Natural killer cell treated with Interleukin-12 subunit alpha and Interleukin-12 subunit beta and Interleukin-15 and Interleukin-18, amount 100 ng/mL, for 72 hours (primary cell): ENCODE measurements around the gene SLC12A3. TPM values are rescaled to one million over a fixed set of nuclear protein-coding genes. Genes with fewer than 3 reads are reported as not detected.

ENCODE experiments used
- ATAC-seq, 2 donors: fragments of 150-1000 bp; cut with Tn5 transposase in 1 of 2; sonication (Bioruptor Pico), chemical (Tn5 transposase) in 1 of 2; 2 replicates each; pipeline ENCODE4 v1.10.0; 2021
- DNase-seq: peaks from one replicate; pipeline ENCODE4 v3.0.0; 2022; ENCODE audit warnings: low spot score
- H3K27ac Mint-ChIP-seq, 2 donors: 1 replicate in 1 of 2; 2 replicates in 1 of 2; pipeline ENCODE4 v1.8.0; 2022; ENCODE audit warnings: mixed read lengths in 2 of 2, mild to moderate bottlenecking in 1 of 2, moderate library complexity in 1 of 2
- H3K27me3 Mint-ChIP-seq, 2 donors: 1 replicate in 1 of 2; 2 replicates in 1 of 2; pipeline ENCODE4 v1.8.0; 2022; ENCODE audit warnings: mixed read lengths in 2 of 2
- H3K36me3 Mint-ChIP-seq: one replicate; pipeline ENCODE4 v1.8.0; 2022; ENCODE audit warnings: mixed read lengths
- H3K4me1 Mint-ChIP-seq, 2 donors: 1 replicate in 1 of 2; 2 replicates in 1 of 2; pipeline ENCODE4 v1.8.0; 2022; ENCODE audit warnings: low read depth in 2 of 2, mixed read lengths in 2 of 2, mild to moderate bottlenecking in 1 of 2
- H3K4me3 Mint-ChIP-seq: one replicate; pipeline ENCODE4 v1.8.0; 2022; ENCODE audit warnings: mixed read lengths
- H3K9me3 Mint-ChIP-seq: 2 replicates; pipeline ENCODE4 v1.8.0; 2022; ENCODE audit warnings: mixed read lengths
- total RNA-seq, 2 donors: library from RNA; stranded (reverse); gene quantifications; one replicate each; pipeline ENCODE4 v1.2.3, GENCODE V29; 2022

Gene SLC12A3
- total RNA-seq, 2 donors from 2014 or later, result not detected

DNA sequence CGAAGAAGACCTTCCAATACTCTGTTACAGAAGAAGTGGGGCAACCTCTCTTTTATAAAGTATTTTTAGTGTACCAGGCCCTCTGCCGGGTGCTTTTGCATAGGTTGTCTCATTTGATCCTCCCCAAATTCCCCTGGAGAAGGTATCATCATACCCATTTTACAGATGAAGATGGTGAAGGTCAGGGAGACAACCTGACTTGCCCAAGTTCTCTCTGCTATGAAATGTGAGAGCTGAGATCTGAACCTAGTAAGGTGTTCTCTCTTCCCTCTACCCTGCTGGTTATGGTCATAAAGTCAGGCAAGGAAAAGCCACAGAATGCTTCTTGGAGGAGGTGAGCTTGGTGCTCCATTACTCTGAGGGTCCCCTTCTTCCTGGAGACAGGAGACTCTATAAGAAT, 38.9 kb downstream of the SLC12A3 start:
- H3K4me3 Mint-ChIP-seq, result no peak overlapping the region
- ATAC-seq, result no peak
- peaks cover 13% of the 10 kb centered on the region in 2 donors for H3K27me3 Mint-ChIP-seq
- DNase-seq, result no peak
- H3K4me1 Mint-ChIP-seq, result peaks cover 7 to 9% of the 10 kb centered on the region in 2 donors
- no peak overlapping the region for H3K27ac Mint-ChIP-seq
- H3K36me3 Mint-ChIP-seq, result no peaks in the 10 kb centered on the region
- H3K9me3 Mint-ChIP-seq, result no peaks in the 10 kb centered on the region

DNA sequence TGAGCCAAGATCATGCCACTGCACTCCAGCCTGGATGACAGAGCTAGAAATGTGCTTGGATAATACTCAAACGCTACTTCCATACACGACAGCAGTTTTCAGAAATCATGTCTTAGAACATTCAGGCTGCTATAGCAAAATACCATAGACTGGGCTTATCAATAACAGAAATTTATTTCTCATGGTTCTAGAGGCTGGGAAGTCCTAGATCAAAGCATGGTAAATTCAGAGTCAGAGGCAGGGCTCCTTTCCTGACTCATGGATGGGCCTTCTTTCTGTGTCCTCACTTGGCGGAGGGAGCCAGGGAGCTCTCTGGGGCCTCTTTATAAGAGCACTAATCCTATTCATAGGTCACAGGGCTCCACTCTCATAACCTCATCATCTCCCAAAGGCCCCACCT, 42.4 kb downstream of the SLC12A3 start:
- Mint-ChIP-seq H3K9me3 (no peaks in the 10 kb centered on the region), H3K4me1 (peaks cover 0 to 2% of the 10 kb centered on the region in 2 donors), H3K27ac (no peak overlapping the region), H3K36me3 (no peaks in the 10 kb centered on the region), H3K4me3 (no peak overlapping the region), H3K27me3 (peaks cover 1 to 3% of the 10 kb centered on the region in 2 donors)
- ATAC-seq (no peak), DNase-seq (no peak)

DNA sequence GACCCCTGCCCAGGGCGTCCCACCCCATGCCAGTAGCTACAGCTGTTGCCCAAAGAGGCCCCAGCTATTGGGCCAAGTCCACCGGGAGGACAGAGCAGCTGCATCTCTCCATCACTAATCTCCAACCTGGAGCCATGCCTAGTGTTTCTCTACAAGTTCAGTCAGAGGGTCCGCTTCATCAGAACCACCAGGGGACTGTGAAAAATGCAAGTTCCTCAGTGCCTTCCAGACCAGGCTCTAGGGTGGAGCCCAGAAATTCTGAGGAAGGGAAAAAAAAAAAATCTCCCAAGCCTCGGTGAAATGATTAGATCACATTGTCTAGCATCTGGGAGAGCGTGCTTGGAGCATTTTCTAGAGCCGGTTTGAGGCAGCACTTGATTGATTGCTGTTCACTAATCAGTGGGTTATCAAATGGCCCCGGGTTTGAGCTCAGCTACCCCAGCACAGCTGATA, 44.5 kb downstream of the SLC12A3 start:
- no peaks in the 10 kb centered on the region for H3K36me3 Mint-ChIP-seq
- H3K27ac Mint-ChIP-seq, result no peak overlapping the region
- DNase-seq (no peak), ATAC-seq (no peak)
- no peaks in the 10 kb centered on the region for H3K9me3 Mint-ChIP-seq
- peaks cover 10 to 12% of the 10 kb centered on the region in 2 donors for H3K27me3 Mint-ChIP-seq
- no peak overlapping the region for H3K4me3 Mint-ChIP-seq
- H3K4me1 Mint-ChIP-seq, result peaks cover 4 to 6% of the 10 kb centered on the region in 2 donors

DNA sequence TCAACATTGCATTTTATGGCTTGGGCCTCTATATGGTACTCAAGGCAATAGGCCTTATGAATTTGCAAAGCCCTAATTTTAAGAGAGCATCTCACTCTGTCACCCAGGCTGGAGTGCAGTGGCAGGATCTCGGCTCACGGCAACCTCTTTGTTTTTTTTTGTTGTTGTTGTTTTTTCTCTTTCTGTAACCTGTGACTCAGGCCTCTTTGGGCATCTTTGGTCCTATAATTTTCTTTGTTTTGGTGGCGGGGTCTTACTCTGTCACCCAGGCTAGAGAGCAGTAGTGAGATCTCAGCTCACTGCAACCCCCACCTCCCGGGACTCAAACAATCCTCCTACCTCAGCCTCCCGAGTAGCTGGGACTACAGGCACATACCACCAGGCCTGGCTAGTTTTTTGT, 45.1 kb downstream of the SLC12A3 start:
- H3K4me1 Mint-ChIP-seq, result peaks cover 4 to 6% of the 10 kb centered on the region in 2 donors
- peak overlapping the region in 1 of 2 donors; percentile 43 for H3K27ac Mint-ChIP-seq
- H3K27me3 Mint-ChIP-seq, result peaks cover 11 to 16% of the 10 kb centered on the region in 2 donors
- no peak overlapping the region for H3K4me3 Mint-ChIP-seq
- ATAC-seq (no peak), DNase-seq (no peak)
- H3K36me3 Mint-ChIP-seq, result no peaks in the 10 kb centered on the region
- H3K9me3 Mint-ChIP-seq, result no peaks in the 10 kb centered on the region

DNA sequence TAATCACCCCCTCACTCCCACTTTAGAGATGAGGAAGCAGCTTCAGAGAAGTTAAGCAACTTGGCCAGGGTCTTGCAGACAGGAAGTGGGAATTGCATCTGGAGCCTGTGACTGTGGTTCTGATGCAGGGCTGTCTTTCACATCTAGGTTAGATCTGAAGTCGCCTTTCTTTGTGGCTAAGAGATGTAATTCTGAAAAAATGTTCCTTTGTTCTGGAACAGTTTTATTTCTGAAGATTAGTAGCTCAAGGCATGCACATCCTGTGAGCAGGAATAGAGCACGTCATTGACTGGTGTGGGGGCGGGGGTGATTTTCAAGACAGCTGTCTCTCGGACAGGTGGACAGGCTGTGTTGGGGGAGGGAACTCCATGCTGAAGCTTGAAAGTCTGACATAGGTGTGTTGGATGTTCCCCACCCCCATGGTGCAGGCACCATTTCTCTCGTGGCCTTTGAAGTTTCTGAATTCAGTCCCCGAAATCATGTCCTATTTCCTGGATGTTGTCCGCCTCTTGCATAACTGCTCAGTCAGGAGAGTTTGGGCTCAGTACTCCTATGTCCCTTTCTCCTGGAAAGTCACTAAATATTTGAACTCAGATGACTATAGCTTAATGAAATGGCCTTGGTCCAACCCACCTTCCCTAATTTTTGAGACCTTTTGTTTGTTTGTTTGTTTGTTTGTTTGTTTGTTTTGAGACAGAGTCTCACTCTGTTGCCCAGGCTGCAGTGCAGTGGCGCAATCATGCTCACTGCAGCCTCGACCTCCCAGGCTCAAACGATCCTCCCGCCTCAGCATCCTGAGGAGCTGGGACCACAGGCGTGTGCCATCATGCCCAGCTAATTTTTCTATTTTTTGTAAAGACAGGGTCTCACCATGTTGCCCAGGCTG, 45.9 kb downstream of the SLC12A3 start:
- H3K9me3 Mint-ChIP-seq, result no peaks in the 10 kb centered on the region
- H3K4me1 Mint-ChIP-seq, result peaks cover 4 to 6% of the 10 kb centered on the region in 2 donors
- no peak for DNase-seq
- peak overlapping the region in 1 of 2 donors; percentile 43 for H3K27ac Mint-ChIP-seq
- peaks cover 11 to 16% of the 10 kb centered on the region in 2 donors for H3K27me3 Mint-ChIP-seq
- no peak overlapping the region for H3K4me3 Mint-ChIP-seq
- ATAC-seq, result no peak
- no peaks in the 10 kb centered on the region for H3K36me3 Mint-ChIP-seq

DNA sequence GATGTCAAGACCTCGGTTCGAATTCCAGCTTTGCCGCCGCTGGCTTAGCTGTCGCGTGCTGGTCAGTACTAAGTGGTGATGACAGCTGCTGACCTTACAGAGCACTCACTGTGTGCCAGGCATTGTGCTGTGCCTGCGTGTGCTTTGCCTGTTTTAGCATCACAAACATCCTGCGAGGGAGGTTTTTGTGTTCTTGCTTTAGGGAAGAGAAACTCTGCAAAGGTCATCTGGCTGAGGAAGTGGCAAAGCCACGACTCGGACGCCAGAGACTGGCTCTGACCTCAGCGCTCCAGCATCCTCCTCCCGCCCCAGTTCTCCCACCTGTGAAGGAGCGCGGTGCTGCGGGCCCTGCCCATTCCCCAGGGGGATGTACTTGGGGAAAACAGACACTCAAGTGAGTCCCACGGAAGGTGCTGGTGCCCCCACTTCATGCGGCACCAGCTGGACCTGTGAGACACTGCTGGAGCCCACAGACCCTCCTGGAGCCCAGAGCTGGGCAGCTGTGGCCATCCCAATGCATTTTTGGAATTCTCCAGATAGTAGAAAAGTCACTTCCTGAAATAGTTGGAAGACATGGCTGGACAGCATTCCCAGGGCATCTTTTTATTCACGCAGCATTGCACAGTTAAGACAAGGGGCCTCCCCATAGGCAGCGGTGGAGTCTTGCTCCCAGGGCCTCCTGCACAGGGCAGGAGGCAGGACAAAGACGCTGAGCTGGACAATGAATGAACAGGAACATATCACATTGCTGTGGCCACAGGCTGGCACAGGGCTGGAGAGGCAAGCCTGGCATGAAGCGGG, 47.0 kb downstream of the SLC12A3 start:
- peaks cover 12 to 16% of the 10 kb centered on the region in 2 donors for H3K27me3 Mint-ChIP-seq
- no peak overlapping the region for H3K27ac Mint-ChIP-seq
- ATAC-seq (no peak), DNase-seq (no peak)
- H3K4me3 Mint-ChIP-seq, result no peak overlapping the region
- H3K9me3 Mint-ChIP-seq, result no peaks in the 10 kb centered on the region
- no peaks in the 10 kb centered on the region for H3K36me3 Mint-ChIP-seq
- peaks cover 10 to 12% of the 10 kb centered on the region in 2 donors for H3K4me1 Mint-ChIP-seq

DNA sequence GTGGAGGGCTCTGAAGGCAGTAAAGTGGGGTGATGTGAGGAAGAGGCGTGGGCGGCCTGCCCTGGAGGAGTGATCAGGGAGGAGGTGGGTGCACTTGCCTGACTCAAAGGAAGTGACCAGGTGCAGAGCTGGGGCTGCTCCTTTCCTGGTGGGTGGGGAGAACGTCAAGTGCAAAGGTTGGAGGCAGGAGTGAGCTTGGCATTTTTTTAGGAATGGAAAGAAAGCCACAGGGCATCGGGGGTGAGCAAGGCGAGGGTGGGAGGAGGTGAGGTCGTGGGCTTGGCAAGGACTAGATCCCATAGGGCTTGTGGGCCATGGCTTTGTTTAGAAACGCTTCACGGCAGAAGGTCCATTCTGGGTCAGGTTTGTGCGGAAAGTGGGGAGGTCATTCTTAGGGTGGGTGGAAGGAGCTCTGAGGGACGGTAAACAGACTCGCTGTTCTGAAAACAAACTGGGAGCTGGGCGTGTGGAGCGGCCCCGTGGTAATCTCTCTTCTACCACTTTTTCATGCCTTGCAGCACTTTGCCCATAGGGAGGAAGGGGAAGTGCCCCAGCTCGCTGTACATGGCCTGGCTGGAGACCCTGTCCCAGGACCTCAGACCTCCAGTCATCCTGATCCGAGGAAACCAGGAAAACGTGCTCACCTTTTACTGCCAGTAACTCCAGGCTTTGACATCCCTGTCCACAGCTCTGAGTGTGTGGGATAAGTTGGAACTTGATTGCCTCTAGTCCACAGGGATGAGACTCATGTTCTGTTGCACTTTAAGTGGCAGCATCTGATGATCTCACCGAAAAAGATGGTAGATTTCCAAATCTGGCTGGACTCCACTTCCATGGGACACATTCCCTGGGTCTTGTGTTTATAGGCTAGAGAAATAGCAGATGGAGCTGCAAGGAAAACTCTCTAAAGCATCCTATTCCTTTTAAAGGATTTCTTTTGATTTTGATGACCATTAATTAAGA, 48.0 kb downstream of the SLC12A3 start:
- no peak for ATAC-seq
- peaks cover 17 to 20% of the 10 kb centered on the region in 2 donors for H3K4me1 Mint-ChIP-seq
- peaks cover 16 to 18% of the 10 kb centered on the region in 2 donors for H3K27me3 Mint-ChIP-seq
- no peaks in the 10 kb centered on the region for H3K36me3 Mint-ChIP-seq
- DNase-seq, result no peak
- no peak overlapping the region for H3K27ac Mint-ChIP-seq
- H3K9me3 Mint-ChIP-seq, result no peaks in the 10 kb centered on the region
- no peak overlapping the region for H3K4me3 Mint-ChIP-seq

DNA sequence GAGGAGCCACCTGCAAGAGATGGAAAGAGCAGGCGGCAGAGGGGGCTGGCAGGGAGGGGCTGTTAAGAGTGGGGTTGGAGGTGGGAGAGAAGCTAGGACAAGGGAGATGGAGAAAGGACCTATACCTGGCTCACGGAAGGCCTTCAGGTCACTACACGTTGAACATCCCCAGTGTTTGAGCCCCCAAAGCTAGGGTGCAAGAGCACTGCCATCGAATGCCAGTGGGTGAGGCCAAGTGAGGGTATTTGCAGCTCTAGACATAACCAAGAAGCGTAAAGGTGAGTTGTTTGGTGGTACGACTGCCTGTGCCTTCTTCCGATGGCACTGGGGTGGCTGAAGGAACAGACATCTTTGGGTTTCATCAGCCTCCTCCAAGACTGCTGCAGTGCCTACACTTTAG, 49.9 kb downstream of the SLC12A3 start:
- Mint-ChIP-seq H3K9me3 (no peaks in the 10 kb centered on the region), H3K27ac (no peak overlapping the region), H3K36me3 (no peaks in the 10 kb centered on the region), H3K27me3 (peaks cover 23 to 26% of the 10 kb centered on the region in 2 donors), H3K4me3 (no peak overlapping the region), H3K4me1 (peaks cover 19 to 20% of the 10 kb centered on the region in 2 donors)
- DNase-seq, result no peak
- ATAC-seq, result no peak

DNA sequence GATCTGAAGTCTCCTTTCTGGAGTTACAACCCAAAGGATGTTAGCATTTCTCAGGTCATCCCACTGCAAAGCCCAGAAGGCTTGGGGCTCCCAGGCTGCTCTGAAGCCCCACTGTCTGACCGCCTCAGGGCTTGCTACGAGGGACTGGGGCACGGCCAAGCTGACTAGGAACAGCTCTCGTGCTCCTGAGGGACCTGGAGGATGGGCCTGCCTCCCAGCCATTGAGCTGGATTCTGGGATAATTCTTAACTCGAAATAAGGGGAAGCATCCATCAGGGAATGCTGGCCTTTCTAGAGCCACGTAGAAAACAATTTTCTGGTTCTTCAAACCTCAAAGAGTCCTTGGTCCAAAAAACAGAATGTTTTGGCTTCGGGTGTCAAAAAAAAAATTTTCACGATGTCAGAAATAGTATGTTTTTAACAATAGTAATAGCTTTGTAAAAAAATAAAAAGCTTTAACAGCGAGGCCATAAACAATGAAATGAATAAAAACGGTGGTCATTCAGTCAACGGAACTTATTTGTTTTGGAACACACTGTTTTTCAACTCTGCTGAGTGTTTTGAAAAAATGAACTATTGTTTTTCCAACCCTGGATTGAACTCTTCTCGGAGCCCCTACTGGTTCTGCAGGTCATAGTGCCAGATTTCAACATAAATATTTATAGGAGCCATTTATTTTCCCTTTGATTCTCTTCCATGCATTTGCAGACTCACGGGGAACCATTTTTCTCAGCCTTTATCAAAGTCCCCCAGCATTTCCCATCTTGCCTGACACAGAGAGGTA, 50.5 kb downstream of the SLC12A3 start:
- Mint-ChIP-seq H3K4me1 (peaks cover 19 to 23% of the 10 kb centered on the region in 2 donors), H3K27ac (peak overlapping the region in 1 of 2 donors; percentile 92), H3K9me3 (no peaks in the 10 kb centered on the region), H3K27me3 (peaks cover 28 to 32% of the 10 kb centered on the region in 2 donors), H3K4me3 (no peak overlapping the region), H3K36me3 (no peaks in the 10 kb centered on the region)
- DNase-seq, result no peak
- no peak for ATAC-seq

DNA sequence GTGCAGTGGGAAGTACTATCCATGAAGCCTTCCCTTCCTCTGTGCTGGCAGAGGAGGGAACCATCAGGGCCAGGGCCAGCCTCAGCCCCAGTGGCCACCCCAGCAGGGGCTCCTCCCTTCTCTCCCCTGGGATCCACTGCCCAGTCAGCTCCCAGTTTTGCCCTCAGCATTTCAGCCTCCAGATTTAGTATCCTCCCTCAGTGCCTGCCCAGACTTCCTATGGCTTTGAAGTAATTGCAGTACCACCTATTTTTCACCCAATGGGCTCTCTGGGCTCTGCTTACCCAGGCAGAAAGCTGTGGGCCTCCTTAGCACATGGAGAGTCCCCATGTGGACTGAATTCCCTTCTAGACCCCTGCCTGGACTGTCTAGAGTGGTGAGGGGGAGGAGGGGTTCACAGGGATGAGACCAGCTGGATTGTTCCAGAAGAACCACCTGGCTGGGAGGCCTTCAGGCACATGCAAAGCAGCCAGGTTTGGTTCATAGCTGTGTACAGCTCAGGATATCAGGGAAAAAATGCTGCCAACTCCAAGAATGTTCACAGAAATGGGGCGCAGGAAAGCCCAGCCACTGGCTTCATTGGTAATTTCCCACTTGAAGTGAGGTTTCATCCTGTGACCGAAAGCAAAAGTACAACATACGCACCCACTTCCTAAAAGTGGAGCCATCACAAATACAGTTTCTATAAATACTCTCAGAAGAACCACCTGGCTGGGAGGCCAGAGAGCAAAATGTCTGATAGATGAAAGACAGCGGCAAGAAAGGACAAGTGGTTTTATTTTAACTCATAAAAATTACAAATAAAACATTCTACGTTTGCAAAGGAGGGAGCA, 51.8 kb downstream of the SLC12A3 start:
- Mint-ChIP-seq H3K4me3 (peak overlapping the region; percentile 70), H3K27me3 (peaks cover 32 to 38% of the 10 kb centered on the region in 2 donors), H3K27ac (peak overlapping the region; percentile 57 to 92), H3K4me1 (peaks cover 19 to 25% of the 10 kb centered on the region in 2 donors), H3K9me3 (no peaks in the 10 kb centered on the region), H3K36me3 (no peaks in the 10 kb centered on the region)
- ATAC-seq (peak; percentile 78), DNase-seq (peak; percentile 65)

DNA sequence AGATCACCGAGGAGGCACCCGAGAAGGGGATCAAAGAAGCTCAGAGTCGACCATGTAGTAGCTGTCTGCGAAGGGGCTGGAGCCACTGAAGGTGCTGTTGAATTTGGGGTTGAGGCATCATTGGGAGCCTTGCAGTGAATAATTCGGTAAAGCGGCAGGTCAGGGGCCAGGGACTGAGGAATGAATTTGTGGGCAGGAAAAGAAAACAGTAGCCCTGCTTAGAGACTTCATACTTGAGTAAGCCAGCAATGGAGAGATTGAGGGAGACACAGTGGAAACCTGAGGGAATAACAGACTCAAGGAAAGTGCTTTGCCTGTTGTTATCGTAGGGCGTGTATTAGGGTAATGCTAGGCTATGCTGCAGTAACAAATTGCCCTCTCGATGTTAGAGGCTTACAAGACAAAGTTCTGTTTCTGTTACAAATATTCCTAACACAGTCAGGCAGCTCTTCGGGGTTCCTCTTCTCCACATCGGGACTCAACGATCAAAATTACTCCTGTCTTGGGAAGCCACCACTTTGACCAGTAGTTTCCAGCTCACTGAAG, 53.5 kb downstream of the SLC12A3 start:
- Mint-ChIP-seq H3K36me3 (no peaks in the 10 kb centered on the region), H3K27ac (peak overlapping the region in 1 of 2 donors; percentile 92)

More for the DNA sequence above, 53.5 kb downstream of the SLC12A3 start:
- Mint-ChIP-seq H3K27me3 (peaks cover 24 to 35% of the 10 kb centered on the region in 2 donors), H3K9me3 (no peaks in the 10 kb centered on the region), H3K4me1 (peaks cover 19 to 20% of the 10 kb centered on the region in 2 donors), H3K4me3 (no peak overlapping the region)
- no peak for DNase-seq
- no peak for ATAC-seq
